Activated CD4-positive, alpha-beta T cell treated with anti-CD3 and anti-CD28 coated beads, Interleukin-2, amount 50 U/mL, for 4 hours (primary cell): Measurements from ENCODE around the gene LGR5.
"Not testable (repeated sequence)": the region's sequence is repeated elsewhere in the genome, so short reads cannot be mapped to it uniquely, and the experiment has no call there.

Source experiments
- DNase-seq, 2 experiments: peaks; one replicate each; pipeline ENCODE4 v3.0.0-alpha.2; 2020

The LGR5 gene

DNA sequence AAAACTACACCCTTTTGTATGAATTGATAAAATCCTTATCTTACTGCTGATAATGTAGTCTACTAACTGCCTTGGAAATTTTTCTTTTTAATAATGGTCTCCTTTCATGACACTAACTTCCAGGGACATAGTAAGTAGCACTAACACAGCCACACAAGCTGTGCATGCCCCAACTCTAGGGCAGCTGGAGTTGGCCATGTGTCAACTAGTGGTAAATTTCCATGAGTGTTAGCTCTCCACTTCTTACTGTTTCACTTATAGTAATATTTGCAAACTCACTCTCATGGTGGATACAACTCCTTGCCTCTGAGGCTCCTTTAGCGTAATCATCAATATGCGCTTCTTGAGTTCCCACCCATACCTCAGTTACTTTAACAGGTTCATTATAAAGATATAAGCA lies 38.0 kb downstream of the LGR5 start:
- DNase-seq = no peak

DNA sequence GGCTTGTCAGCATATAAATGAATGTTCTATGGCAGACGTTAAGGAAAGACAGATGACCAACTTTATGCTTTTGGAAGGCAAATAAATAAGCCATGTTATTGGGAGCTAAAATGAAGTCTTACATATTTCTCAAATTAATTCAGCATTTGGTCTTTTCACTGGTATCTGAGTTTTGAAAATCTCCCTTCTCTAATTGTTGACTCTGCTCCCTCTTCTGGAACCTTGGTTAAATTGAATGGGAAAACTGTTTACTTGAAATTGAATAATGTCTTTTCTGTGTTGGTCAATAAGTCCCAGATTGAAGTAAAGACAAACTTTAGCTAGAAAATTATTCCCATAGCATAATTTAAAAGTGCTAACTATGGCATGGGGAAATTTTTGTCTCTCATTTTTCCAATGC lies 38.7 kb downstream of the LGR5 start:
- DNase-seq = no peak

DNA sequence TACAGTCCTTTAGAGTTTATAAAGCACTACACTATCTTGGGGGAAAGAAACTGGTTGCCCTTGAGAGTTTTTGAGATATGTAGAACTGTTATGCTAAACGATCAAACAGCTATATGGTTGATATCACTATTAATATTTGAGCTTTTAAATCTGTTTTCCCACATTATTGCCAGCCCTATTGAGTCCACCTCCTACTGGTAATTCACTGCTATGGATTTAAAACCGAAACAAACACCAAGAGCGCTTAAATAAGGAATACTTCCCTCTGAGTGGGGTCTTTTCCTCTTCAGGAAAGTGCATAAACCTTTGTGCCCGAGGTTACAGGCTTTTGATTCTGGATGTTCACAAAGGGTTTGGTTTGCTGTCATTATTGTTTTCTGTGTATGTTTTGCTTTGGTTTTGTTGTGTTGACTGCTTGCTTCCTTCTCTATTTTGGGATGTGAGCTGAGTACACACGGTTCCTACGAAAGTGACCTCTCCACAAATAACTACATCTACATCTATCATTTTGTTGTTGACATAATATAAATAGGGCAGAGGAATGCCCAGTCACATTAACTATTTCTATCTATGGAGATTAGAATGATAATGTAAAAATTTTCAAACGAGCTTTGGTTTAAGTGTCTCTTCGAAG lies 44.8 kb downstream of the LGR5 start:
- no peak for DNase-seq

DNA sequence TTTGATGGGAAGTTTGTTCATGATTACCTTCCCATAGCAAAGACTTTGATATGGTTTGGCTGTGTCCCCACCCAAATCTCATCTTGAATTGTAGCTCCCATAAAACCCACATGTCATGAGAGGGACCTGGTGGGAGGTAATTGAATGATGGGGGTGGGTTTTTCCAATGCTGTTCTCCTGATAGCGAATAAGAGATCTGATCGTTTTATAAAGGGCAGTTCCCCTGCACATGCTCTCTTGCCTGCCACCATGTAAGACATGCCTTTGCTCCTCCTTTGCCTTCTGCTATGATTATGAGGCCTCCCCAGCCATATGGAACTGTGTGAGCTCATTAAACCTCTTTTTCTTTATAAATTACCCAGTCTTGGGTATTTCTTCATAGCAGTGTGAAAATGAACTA lies 51.2 kb downstream of the LGR5 start:
- not testable (repeated sequence) for DNase-seq

DNA sequence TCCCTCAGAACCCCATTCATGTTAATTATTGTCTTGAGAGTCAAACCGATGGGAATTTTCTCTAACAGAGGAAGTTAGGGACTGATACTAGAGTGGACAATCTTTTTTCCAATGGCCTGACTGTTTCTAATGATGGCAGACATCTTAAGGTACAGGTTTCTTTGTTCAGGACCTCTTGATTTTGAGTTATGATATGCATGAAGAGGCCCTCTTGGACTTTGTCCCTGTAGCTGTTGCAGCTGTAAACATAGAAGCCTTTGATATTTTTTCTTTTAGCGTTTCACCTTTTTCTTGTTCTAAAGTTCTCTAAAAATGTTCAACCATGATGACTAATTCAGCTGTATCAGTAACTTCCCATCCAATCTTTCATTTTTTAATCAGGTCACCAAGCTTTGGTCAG lies 53.0 kb downstream of the LGR5 start:
- no peak for DNase-seq

DNA sequence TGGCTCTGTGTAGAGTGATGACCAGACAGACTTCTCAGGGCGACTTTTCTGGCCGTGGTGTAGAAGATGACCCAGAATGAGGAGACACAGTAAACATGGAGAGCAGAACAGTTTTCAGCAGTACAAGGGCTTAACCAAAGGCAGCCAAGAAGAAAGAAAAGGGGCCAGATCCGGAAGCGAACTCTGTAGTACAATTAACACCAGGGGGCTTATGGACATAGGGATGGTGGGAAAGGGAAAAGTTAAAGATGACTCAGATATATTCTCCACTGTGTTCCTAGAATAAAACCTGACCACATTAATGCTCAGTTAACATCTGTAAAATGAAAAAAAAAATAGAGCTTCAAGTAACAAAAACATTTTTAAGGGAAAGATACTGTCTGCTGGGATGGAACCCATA lies 60.2 kb downstream of the LGR5 start:
- DNase-seq = no peak

DNA sequence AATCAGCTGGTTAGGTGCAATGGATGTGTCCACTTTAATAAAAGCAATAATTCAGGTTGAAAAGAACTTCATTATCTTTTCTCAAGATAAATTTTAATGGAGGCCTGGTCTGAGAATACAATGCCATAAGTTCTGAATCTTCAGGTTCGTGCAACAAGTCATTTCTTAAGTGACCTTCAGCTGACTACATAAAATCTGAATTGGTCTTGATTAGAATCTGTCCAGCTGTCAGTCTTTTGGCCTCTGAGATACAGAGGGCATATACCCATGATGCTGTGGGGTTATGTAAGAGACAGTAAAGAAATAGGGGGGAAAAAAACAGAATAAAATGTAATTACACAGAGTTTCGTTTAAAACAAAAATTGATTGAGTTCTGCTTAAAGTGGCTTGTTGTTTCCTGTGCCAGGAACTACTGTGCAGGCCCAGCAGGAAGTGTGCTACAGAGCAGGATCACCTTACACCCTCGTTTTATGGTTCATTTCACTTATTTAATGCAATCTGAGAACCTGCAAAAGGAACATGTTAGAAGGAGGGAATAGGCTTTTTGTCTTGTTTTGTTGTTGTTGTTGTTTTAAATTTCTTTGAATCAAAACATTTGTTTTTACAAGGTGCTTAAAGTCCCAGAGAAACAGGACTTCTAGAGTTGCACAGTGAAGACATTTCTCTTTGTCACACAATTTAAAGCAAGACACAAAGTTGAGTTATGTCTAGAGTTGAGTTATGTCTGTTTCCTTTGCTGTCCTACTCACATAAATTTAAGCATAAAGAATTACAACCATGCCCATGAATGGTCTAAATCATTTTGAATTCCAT lies 64.2 kb downstream of the LGR5 start:
- no peak for DNase-seq

DNA sequence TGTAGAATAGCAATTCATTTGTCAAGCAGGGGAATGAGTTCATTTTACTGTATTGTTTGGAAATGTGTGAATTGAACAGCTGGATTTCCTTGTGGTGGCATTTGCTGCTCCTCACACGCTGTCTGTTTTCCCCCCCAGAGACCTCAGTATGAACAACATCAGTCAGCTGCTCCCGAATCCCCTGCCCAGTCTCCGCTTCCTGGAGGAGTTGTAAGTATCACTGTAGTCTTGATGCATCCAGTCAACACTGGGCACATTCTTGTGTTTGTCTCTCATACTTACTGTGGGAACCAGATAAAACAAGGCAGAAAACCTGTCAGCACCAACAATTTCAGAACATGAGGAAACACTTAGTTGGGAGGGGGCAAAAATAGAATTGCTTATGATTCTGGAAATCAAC lies 64.9 kb downstream of the LGR5 start:
- DNase-seq = no peak

DNA sequence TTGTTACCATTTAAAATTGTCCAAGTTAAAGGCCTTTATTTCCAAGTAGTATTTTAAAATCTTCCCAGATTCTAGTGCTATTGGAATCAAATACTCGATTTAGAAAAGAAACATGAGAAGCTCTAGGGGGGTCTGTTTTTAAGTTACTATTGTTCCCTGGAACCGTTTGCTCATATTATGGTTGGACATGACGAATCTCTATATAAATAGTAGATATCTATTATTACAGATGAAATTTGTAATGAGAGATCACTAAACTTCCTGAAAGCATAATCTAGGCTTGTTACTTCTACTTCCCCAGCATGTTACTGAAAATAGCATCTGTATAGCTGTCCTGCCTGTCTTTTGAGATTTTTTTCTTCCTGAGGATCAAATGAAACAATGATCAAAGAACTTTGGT lies 70.1 kb downstream of the LGR5 start:
- DNase-seq = no peak

DNA sequence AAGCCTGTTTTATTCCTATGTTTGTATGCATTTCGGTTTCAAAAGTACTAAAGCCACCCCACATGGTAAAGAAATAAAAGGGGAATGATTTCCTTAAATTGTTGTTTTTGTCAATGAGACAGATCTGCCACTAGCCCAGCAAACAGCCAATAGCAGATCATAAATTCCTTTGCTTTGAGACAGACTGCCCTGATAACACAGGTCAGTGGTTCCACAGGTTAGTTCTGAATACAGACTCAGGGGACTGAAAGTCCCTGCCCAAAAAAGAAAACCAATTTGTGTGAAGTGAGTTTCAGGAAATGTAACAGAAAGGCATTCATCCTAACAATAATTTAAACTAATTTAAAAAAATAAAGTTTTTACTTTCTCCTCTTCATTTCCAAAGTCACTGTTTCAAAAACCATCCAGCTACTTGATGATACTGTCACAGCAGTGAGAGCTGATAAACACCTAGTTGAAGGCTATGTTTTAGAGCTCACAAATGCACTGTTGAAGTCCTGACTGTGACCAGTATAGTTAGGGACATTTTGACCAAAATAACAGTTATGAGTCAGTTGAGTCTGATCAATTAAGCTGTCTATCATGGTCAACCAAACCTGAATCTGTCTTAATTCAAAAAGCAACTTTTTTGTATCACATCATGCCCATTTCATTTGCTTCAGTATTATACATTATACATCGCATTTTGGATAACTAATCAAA lies 77.7 kb downstream of the LGR5 start:
- no peak for DNase-seq

DNA sequence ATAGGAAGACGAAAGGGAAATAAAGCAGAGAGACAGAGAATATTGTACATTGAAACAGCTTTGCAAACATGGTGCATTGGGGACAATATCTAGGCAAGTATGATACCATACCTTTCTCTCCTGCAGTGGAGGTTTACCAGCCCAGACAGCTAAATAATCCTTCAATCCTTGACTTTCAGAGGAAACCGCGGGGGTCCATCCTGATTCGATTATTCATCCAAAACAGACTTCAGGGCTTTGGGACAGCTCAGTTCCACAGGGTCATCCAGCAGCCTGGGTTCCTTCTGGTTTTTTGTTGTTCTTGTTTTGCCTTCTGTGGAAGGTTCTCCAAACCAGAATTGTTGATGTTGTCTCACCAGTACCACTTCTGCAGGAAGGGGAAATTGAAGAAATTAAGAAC lies 81.5 kb downstream of the LGR5 start:
- no peak for DNase-seq

DNA sequence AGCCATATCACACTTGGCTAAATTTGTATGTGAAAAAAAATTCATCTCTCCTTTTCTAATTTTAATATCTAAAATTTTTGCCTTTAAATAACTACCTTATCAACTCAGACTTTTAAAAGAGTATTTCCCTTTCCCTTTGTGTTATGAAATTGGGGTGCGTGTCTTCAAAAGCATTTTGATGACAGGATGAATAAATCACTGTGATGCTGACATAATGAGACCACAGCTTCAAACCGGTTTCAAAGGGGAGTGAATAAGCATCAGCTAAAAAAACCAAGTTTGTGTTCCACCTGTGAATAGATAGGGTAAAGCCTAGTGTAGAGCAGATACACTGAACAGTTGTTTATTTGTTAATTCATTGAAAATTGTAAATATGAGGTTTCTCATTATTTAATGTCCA lies 85.0 kb downstream of the LGR5 start:
- no peak for DNase-seq

DNA sequence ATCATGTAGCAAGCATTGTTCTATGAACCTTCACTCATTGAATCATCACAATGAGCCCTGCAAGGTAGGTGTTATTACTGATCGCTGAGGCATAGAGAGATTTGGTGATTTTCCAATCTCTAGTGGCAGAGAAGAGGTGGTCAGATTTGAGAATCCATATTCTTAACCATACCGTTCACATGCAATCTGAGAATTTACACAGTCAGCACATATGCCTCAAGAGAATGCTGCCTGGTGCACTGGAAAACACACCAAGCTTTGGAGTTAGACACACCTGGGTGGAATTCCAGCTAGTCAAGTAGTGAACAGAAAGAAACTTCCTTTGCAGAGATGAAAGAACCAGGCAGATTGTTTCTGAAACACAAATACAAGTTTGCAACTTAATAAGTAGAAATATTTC lies 94.1 kb downstream of the LGR5 start:
- no peak for DNase-seq

DNA sequence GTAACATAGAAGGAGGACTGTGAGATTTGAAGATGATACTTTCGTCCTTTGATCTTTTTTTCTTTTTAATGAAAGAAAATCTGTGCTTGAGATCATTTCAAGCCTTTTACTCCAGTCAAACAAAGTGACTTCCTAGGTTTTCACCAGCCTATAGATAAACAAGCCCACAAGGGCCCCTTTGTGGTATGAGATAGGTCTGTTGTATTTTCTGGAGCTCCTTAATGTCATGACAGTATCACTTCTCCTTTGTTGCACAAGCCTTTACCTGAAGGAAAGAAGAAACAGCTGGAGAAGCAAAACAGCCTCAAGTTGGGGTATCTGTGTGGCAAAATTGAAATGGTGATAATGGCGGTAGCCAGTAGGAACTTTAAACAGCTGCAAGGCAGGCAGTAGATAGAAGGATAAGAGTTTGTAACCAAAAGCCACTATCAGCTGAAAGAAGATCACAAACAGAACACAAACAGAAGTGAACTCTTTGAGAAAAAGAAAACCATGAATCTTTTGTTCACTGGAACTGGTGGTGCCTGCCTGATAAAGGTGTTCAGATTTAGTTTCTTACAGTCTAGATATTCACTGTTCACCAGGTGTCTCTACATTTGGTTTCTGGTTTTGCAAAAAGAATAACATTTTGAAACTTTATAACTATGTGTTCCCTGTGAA lies 96.8 kb downstream of the LGR5 start:
- DNase-seq = no peak

DNA sequence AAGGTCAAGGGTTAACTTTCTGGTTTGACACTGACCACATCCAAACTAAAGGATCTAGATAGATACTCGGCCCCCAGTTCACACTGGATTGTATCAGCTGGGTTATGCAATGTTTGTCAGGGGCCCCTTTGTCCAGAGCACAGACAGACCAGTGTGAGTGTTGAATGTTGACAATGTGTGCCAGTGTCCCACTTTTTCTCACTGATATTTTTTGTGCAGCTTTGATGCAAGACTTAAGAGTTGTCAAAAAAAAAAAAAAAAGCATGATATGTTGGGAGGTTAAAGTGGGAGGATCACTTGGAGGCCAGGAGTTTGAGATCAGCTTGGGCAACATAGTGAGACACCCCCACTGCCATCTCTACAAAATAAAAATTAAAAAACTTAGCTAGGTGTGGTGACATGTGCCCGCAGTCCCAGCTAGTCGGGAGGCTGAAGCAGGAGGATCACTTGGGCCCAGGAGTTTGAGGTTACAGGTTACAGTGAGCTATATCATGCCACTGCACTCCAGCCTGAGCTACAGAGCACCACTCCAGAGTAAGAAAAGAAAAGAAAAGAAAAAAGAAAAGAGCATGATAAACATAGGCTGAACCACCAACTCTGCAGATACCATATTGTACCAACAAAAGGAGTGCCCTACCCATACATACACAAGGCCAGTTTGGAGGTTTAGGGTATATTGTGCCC lies 97.5 kb downstream of the LGR5 start:
- no peak for DNase-seq

DNA sequence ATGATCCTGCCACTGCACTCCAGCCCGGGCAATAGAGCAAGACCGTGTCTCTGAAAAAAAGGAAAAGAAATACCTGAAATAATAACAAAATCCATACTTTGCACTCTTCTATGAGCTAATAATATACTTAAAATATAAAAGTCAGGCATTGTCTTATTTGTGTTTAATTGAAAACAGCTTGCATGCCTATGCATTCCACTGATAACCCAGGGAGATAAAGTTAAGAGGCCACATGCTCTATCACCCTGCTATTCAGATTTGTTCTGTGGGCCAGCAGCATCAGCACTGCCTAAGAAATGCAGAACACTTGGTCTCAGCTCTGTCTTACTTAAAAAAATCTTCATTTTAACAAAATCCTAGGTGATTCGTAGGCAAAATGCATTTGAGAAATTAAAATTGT lies 99.2 kb downstream of the LGR5 start:
- no peak for DNase-seq

DNA sequence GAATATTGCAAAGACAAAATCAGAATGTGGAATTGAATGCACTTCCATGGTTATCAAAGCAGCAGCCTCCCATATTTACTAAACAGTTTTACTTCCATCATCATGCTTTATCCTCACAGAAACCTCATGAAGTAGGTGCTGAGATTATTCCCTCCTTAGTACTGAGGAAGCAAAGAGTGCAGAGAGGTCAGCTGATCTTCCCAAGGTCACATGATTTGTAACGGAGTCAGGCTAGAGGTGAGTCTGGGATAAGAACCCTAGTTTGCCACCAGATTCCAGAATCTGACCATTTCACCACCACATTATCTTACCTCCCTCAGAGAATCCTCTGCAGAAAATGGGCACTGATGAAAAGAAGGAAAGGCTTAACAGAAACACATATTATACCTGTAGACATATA lies 102.0 kb downstream of the LGR5 start:
- no peak for DNase-seq

DNA sequence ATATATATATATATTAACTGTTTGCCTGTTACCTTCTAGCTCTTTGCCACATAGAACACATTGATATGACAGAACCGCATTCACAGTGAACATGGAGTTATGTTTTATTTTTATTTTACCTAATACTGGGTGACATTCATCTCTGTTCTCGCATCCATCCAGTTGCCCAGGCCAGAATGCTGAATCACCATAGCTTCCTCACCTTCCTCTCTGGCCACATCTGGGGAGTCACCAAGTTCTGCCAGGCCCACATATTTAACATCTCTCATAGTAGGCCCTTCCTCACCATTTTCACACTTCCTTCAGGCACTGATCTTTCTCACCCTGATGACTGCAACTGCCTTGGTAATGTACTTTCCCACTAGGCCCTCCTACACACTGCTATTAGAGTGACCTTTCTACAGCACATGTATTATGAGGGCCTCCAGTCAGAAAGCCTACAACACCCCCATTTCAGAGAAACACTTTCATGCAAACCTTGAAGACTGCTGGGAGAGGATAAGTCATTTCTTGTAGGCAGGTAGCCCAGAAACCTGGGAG lies 106.8 kb downstream of the LGR5 start:
- no peak for DNase-seq

DNA sequence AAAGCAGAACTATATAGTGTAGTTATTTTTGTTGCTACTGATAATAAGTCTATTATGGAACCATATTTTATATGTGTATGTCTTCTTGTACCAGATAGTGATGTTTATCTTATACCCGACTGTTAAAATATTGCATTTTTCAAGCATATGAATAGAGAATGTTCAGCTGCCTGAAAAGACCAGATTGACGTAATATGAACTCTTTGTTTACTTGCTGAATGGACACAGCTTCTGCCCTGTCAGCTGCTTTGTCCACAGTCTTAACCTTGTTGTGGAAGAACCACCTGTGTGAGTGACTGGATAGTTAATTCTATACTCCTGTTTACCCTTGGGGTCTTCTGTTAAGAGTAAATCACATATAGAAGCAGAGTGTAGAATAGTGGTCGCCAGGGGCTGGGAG lies 109.3 kb downstream of the LGR5 start:
- DNase-seq = no peak

DNA sequence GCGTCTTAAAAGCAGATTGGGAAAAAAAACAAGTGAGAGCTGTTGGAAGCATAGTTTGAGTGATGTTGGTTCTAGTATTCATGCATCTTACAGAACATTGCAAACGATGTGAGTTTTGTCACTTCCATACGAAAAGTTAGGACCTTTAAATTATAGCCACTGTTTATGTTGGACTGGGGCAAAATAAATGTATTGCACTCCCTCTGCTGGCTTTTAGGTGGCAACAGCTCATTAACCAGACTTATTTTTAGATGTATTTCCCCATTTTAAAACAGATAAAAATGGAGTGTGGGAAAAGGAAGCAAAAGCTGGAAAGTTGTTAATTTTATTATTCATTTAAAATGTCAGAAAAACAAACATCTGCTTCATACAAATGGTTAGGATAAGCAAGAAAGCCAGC lies 111.9 kb downstream of the LGR5 start:
- no peak for DNase-seq

DNA sequence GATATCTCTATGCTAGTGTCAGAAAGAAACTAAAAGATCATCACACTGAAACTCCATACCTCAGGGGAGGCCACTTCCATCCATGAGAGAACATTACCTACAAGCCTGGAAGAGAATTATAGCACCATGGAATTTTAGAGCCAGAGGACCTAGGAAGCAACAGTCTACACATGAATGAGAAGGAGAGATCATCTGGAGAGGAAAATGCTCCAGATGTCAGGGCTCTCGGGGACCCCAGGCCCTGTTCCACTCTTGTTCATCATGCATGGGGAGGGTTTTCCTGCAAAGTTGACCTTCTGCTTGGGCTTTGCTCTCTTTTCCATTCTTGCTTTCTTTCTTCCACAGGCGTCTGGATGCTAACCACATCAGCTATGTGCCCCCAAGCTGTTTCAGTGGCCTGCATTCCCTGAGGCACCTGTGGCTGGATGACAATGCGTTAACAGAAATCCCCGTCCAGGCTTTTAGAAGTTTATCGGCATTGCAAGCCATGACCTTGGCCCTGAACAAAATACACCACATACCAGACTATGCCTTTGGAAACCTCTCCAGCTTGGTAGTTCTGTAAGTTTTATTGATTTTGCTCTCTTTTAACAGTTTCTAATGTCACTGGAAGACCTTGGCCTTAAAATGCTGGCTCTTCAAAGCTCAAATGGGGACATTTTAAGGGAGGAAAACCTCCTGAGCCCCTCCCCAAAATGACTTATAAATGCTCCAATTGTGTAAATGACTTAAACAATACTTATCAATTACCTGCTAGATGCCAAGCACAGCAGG lies 113.3 kb downstream of the LGR5 start:
- DNase-seq = no peak

DNA sequence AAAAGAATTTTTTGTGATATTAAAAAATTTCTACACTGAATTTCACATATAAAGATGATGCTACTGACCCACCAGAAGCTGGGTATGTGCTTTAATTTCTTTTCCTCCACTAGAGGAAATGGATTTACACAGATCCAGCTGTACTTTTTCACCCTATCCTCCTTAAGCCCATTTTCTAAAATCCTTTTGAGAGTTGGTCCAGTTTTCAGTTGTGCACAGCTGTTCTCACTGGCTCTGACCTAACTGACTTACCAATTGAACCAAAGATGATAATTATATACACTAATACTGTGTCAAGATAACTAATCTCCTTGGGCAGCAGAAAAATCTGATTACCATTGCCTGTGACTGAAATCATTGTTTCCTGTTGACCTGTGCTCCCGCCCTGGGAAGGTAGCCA lies 115.6 kb downstream of the LGR5 start:
- no peak for DNase-seq
